Measurements from ENCODE around the gene SRBD1. TPM values are rescaled to one million over a fixed set of nuclear protein-coding genes. Genes with fewer than 3 reads are reported as not detected.

SRBD1 gene
- total RNA-seq: 7.7 TPM
- long read RNA-seq, transcript SRBD1-201 (21 exons, 3,681 nt): major isoform, 7 of 9 reads
- long read RNA-seq, partial matches to known transcripts: 2 of 9 reads
- long read RNA-seq, other reads (novel, unspliced or antisense): 0 of 9 reads

DNA sequence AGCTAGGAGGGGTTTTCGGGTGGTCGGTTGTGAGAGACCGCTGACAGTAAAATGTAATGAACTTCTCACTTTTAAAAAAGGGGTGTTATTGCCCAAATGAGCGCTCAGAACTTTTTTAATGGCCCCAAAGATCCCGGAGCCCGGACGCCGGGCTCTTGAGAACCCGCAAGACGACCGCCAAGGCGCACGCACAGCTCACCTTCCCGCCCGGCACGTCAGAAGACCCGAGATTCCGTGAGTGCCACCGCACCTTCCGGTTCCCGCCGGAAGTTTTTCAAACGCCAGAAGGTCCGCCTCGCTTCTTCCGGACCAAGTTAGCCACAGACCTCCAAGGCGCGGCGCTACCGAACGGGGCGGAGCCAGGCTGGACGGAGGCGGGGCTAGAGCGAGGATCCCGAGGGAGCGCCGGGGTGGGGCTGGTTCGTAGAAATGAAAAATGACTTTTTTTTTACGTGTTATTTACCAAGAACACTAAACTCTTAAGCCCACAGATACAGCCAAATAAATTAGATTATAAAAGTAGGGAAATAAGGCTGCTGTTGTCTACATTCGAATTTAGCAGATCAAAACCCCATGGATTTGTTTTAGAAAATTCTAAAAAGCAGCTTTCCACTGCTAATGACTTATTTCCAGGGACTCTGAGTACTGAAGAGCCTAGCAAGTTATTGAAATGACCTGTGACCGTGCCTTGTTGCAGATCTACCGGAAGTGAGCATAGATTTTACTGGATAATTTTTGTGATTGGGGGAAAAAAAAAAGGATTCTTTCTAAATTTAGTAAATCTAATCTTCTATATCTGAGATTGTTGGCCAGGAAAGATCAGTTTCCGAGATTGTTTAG is at the start of gene SRBD1:
TSS of gene SRBD1 (minus strand) at position 248 of the 840 bp plus-strand sequence. CDS start 5,826 bp downstream, outside the sequence.
- ATAC-seq: peak; percentile 98
- intact Hi-C loops (cut with DNase I): no loop called here
- DNase-seq (ENCODE audit: missing footprints): peak; percentile 97

DNA sequence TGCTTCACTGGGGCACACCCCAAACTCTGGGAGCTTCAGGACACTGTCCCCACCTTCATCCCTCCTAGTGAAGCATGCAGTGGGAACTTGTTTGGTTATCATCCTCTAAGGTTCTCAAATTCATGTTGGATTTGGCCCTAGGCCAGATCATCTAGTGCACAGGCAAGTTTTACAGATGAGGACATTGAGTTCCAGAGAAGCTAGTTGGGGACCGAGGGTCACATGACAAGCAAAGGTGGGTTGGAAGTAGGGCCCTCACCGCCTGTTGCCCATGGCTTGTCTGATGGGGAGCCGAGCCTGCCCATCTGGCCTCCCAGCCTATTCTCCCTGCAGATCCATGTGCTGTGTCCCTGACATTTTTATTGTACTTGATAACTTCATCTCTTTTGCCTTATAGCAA is 43.2 kb upstream of the SRBD1 start:
- intact Hi-C loops (cut with DNase I): loop anchor here (10.0 kb wide), 1 partner anchor 51 kb away; no protein-coding TSS in a partner anchor
- no peak for ATAC-seq
- DNase-seq (ENCODE audit: missing footprints): no peak

GRCh38 chr2:45653122-45653913 is 42.3 kb upstream of the SRBD1 start:
- DNase-seq (ENCODE audit: missing footprints) (no peak), ATAC-seq (no peak)
- intact Hi-C loops (cut with DNase I): loop anchor here (2.0 to 10.0 kb wide), 2 partner anchors 51 to 207 kb away; no protein-coding TSS in a partner anchor

GRCh38 chr2:45652090-45653031 is 41.3 kb upstream of the SRBD1 start:
- intact Hi-C loops (cut with DNase I): loop anchor here (2.0 to 10.0 kb wide), 2 partner anchors 52 to 208 kb away; no protein-coding TSS in a partner anchor
- DNase-seq (ENCODE audit: missing footprints) (peak; percentile 74), ATAC-seq (no peak)

GRCh38 chr2:45651415-45652089 is 40.5 kb upstream of the SRBD1 start, which contains the start of gene PRKCE:
TSS of gene PRKCE (plus strand) at chr2:45651675.
- intact Hi-C loops (cut with DNase I): loop anchor here (2.0 to 10.0 kb wide), 4 partner anchors 53 to 209 kb away; no protein-coding TSS in a partner anchor
- DNase-seq (ENCODE audit: missing footprints): peak; percentile 86

GRCh38 chr2:45650851-45651414 is 39.9 kb upstream of the SRBD1 start:
- intact Hi-C loops (cut with DNase I): loop anchor here (2.0 to 10.0 kb wide), 3 partner anchors 54 to 172 kb away; no protein-coding TSS in a partner anchor
- DNase-seq (ENCODE audit: missing footprints) (peak; percentile 97), ATAC-seq (peak; percentile 86)

More at GRCh38 chr2:45651415-45652089, 40.5 kb upstream of the SRBD1 start, which contains the start of gene PRKCE:
- ATAC-seq: peak; percentile 10

GRCh38 chr2:45649858-45650811 is 39.1 kb upstream of the SRBD1 start:
- peak; percentile 59 for ATAC-seq
- DNase-seq (ENCODE audit: missing footprints): peak; percentile 92
- intact Hi-C loops (cut with DNase I): loop anchor here (2.0 to 10.0 kb wide), 3 partner anchors 55 to 173 kb away; no protein-coding TSS in a partner anchor

- DNase-seq (ENCODE audit: missing footprints) (no peak), ATAC-seq (no peak)
- intact Hi-C loops (cut with DNase I): no loop called here
Observed at GRCh38 chr2:45649462-45649857, 38.4 kb upstream of the SRBD1 start.

GRCh38 chr2:45648636-45649035 is 37.6 kb upstream of the SRBD1 start:
- DNase-seq (ENCODE audit: missing footprints): no peak
- intact Hi-C loops (cut with DNase I): no loop called here

GRCh38 chr2:45647986-45648520 is 37.0 kb upstream of the SRBD1 start:
- DNase-seq (ENCODE audit: missing footprints) (no peak), ATAC-seq (no peak)
- intact Hi-C loops (cut with DNase I): no loop called here

More at GRCh38 chr2:45648636-45649035, 37.6 kb upstream of the SRBD1 start:
- no peak for ATAC-seq

GRCh38 chr2:45647356-45647755 is 36.3 kb upstream of the SRBD1 start:
- ATAC-seq (no peak), DNase-seq (ENCODE audit: missing footprints) (no peak)
- intact Hi-C loops (cut with DNase I): no loop called here

- intact Hi-C loops (cut with DNase I): no loop called here
- DNase-seq (ENCODE audit: missing footprints) (no peak), ATAC-seq (no peak)
Observed at GRCh38 chr2:45646289-45646688, 35.2 kb upstream of the SRBD1 start.

GRCh38 chr2:45643543-45644542 is 32.8 kb upstream of the SRBD1 start:
- DNase-seq (ENCODE audit: missing footprints) (peak; percentile 88), ATAC-seq (peak; percentile 95)
- intact Hi-C loops (cut with DNase I): loop anchor here (1.0 to 2.0 kb wide), 2 partner anchors 134 to 293 kb away; no protein-coding TSS in a partner anchor

GRCh38 chr2:45643095-45643494 is 32.0 kb upstream of the SRBD1 start:
- no peak for ATAC-seq
- intact Hi-C loops (cut with DNase I): loop anchor here (1.0 to 2.0 kb wide), 2 partner anchors 135 to 294 kb away; no protein-coding TSS in a partner anchor
- DNase-seq (ENCODE audit: missing footprints): no peak
